Thoracic aorta (tissue), 2 donors: ENCODE results near the gene CCDC88C. TPM values are rescaled to one million over a fixed set of nuclear protein-coding genes. Genes with fewer than 3 reads are reported as not detected.

Experiments used
- ATAC-seq: fragments of 150-250 bp; one replicate; pipeline ENCODE4 v1.8.0; 2017; ENCODE audit warnings: low read depth; ENCODE audit not compliant: insufficient number of reproducible peaks, low FRiP score
- DNase-seq: peaks from one replicate; pipeline ENCODE4 v3.0.0-alpha.2; 2020; ENCODE audit warnings: low spot score
- H3K27ac ChIP-seq, 2 donors: fragments of 200-600 bp; sonication (generic); 1 replicate in 1 of 2; 2 replicates in 1 of 2; pipeline ENCODE4 v1.5.1; 2016; ENCODE audit warnings: mild to moderate bottlenecking in 2 of 2, moderate library complexity in 2 of 2
- H3K27me3 ChIP-seq: fragments of 200-600 bp; sonication (generic); replicated peaks from 2 replicates; pipeline ENCODE4 v1.6.0; 2016; ENCODE audit warnings: mild to moderate bottlenecking; ENCODE audit not compliant: insufficient read depth
- H3K36me3 ChIP-seq: fragments of 200-600 bp; sonication (generic); one replicate; pipeline ENCODE4 v1.5.1; 2016
- H3K4me1 ChIP-seq, 2 donors: fragments of 200-600 bp; sonication (generic); 1 replicate in 1 of 2; 2 replicates in 1 of 2; pipeline versions ENCODE4 v1.5.1 to v1.6.0; 2016; ENCODE audit warnings: low read depth in 2 of 2, mild to moderate bottlenecking in 1 of 2; ENCODE audit not compliant: control insufficient read depth in 1 of 2
- H3K4me3 ChIP-seq: fragments of 200-600 bp; sonication (generic); 2 replicates; pipeline ENCODE4 v1.5.1; 2016; ENCODE audit warnings: mild to moderate bottlenecking
- H3K9me3 ChIP-seq: fragments of 200-600 bp; sonication (generic); 2 replicates; pipeline ENCODE4 v1.5.1; 2016
- total RNA-seq, 2 donors: library from RNA; depleted of rRNA; stranded (reverse); fragments of >200 nt; gene quantifications; one replicate each; pipeline versions ENCODE4 v1.1.0 to v1.2.3, GENCODE V29; 2016
- TF ChIP-seq, protein P1 (sequence below): fragments of 200-600 bp; sonication (generic); IDR thresholded peaks from one replicate; pipeline ENCODE4 v1.5.1; 2019; ENCODE audit warnings: antibody characterized with exemption

Gene CCDC88C
- total RNA-seq, 2 donors from 2014 or later = 3.7 to 11.5 TPM

GRCh38 chr14:91326514-91327249 lies 90.9 kb downstream of the CCDC88C start:
- TF ChIP-seq, protein P1, sequence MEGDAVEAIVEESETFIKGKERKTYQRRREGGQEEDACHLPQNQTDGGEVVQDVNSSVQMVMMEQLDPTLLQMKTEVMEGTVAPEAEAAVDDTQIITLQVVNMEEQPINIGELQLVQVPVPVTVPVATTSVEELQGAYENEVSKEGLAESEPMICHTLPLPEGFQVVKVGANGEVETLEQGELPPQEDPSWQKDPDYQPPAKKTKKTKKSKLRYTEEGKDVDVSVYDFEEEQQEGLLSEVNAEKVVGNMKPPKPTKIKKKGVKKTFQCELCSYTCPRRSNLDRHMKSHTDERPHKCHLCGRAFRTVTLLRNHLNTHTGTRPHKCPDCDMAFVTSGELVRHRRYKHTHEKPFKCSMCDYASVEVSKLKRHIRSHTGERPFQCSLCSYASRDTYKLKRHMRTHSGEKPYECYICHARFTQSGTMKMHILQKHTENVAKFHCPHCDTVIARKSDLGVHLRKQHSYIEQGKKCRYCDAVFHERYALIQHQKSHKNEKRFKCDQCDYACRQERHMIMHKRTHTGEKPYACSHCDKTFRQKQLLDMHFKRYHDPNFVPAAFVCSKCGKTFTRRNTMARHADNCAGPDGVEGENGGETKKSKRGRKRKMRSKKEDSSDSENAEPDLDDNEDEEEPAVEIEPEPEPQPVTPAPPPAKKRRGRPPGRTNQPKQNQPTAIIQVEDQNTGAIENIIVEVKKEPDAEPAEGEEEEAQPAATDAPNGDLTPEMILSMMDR = no peak
- no peak for DNase-seq
- no peak for ATAC-seq
- Histone ChIP-seq H3K4me1 (peaks cover 0 to 12% of the 10 kb centered on the region in 2 donors), H3K4me3 (no peak overlapping the region), H3K27me3 (no peaks in the 10 kb centered on the region), H3K27ac (no peak overlapping the region), H3K36me3 (no peaks in the 10 kb centered on the region), H3K9me3 (no peaks in the 10 kb centered on the region)

DNA sequence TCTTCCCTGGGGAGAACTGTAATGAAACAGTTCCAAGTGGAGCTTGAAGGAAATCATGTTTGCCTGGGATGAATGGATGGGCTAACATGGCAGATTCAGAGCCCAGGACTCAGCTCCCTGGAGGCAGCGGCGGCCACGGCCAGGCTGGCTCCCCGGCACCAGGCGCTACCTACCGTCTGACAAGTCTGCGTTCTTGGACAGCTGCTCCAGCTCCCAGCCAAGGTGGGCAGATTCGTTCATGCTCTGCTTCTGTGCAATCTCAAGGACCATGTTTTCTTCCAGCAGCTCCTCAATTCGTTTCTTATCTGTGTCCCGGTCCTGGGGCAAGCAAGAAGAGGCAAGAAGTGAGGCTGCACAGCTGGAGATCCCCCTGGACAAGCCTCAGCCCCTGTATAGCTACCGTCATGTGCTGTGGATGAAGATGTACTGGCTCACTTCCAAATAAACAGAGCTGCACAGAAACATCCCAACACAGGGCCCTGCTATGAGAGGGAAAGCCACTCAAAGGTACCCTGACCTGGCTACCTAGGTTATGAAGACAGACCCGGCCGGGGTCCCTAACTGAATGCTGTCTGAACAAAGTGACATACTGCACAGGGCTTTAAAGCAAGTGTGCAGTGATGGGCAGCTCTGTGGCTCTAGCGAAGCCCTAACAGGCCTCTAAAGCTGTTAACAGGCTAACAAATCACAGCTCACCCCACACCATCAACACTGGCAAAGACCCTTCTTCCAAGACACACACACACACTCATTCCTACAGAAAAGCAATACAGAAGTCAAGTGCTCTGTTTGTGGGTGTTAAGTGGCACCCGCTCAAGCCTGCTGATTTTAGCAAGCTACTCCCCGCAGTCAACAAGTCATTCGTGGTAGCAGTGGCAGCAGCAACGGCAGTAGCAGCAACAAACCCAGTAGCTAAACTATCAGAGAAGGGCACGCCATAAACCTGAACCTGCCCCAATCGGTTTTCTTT lies 92.7 kb downstream of the CCDC88C start:
- H3K27me3 ChIP-seq = no peaks in the 10 kb centered on the region
- peak overlapping the region; percentile 74 for H3K4me3 ChIP-seq
- H3K9me3 ChIP-seq = no peaks in the 10 kb centered on the region
- ATAC-seq (no peak), DNase-seq (no peak)
- TF ChIP-seq, protein P1 = no peak
- peak overlapping the region in 1 of 2 donors; percentile 40 for H3K27ac ChIP-seq
- H3K4me1 ChIP-seq = peaks cover 0 to 8% of the 10 kb centered on the region in 2 donors
- no peaks in the 10 kb centered on the region for H3K36me3 ChIP-seq

GRCh38 chr14:91323671-91324605 lies 93.7 kb downstream of the CCDC88C start:
- DNase-seq (peak; percentile 51), ATAC-seq (peak; percentile 43)
- peak overlapping the region; percentile 40 to 58 for H3K27ac ChIP-seq
- TF ChIP-seq, protein P1 = peak; percentile 96
- no peaks in the 10 kb centered on the region for H3K36me3 ChIP-seq
- H3K9me3 ChIP-seq = no peaks in the 10 kb centered on the region
- H3K4me3 ChIP-seq = peak overlapping the region; percentile 74
- peaks cover 0 to 8% of the 10 kb centered on the region in 2 donors for H3K4me1 ChIP-seq
- H3K27me3 ChIP-seq = no peaks in the 10 kb centered on the region

- Histone ChIP-seq H3K36me3 (no peaks in the 10 kb centered on the region), H3K4me3 (no peak overlapping the region), H3K9me3 (no peaks in the 10 kb centered on the region), H3K27ac (no peak overlapping the region), H3K27me3 (no peaks in the 10 kb centered on the region), H3K4me1 (peaks cover 0 to 8% of the 10 kb centered on the region in 2 donors)
- DNase-seq (no peak), ATAC-seq (no peak)
- TF ChIP-seq, protein P1 = no peak
Measured at GRCh38 chr14:91323031-91323430, 94.6 kb downstream of the CCDC88C start.
